ENCODE measurements around the gene COL11A2.
A peak's percentile ranks its signal among the peaks of the same experiment; 100 is the strongest.

COL11A2 gene

GRCh38 chr6:33201935-33202334, 9.7 kb upstream of the COL11A2 start:
- H3K27me3 Mint-ChIP-seq: no peaks in the 10 kb centered on the region
- peaks cover 76% of the 10 kb centered on the region for H3K36me3 Mint-ChIP-seq (ENCODE audit: low read depth)
- no peaks in the 10 kb centered on the region for H3K9me3 Mint-ChIP-seq
- H3K4me1 Mint-ChIP-seq (ENCODE audit: low read depth): peaks cover 82% of the 10 kb centered on the region
- H3K27ac Mint-ChIP-seq: peak overlapping the region; percentile 99
- no peak for DNase-seq
- H3K4me3 Mint-ChIP-seq: peak overlapping the region; percentile 98

GRCh38 chr6:33201147-33201545, 8.9 kb upstream of the COL11A2 start:
- Mint-ChIP-seq H3K4me1 (ENCODE audit: low read depth) (peaks cover 75% of the 10 kb centered on the region), H3K4me3 (peak overlapping the region; percentile 98), H3K27ac (peak overlapping the region; percentile 99), H3K36me3 (ENCODE audit: low read depth) (peaks cover 83% of the 10 kb centered on the region), H3K9me3 (no peaks in the 10 kb centered on the region), H3K27me3 (no peaks in the 10 kb centered on the region)
- no peak for DNase-seq

GRCh38 chr6:33200219-33201146, 8.2 kb upstream of the COL11A2 start, which contains the start of the genes RXRB and SLC39A7:
Gene RXRB, minus strand, starts transcription at chr6:33200665. Its CDS starts 189 bp downstream, at chr6:33200476.
Gene SLC39A7, plus strand, starts transcription at chr6:33200867. Its CDS starts 379 bp downstream, at chr6:33201246.
- peak; percentile 97 for DNase-seq
- peaks cover 84% of the 10 kb centered on the region for H3K36me3 Mint-ChIP-seq (ENCODE audit: low read depth)
- H3K27ac Mint-ChIP-seq: peak within 1 kb of the TSS; percentile 99
- no peaks in the 10 kb centered on the region for H3K9me3 Mint-ChIP-seq
- H3K4me1 Mint-ChIP-seq (ENCODE audit: low read depth): peaks cover 68% of the 10 kb centered on the region
- H3K27me3 Mint-ChIP-seq: no peaks in the 10 kb centered on the region
- peak within 1 kb of the TSS; percentile 98 for H3K4me3 Mint-ChIP-seq

- H3K27me3 Mint-ChIP-seq: no peaks in the 10 kb centered on the region
- peaks cover 62% of the 10 kb centered on the region for H3K4me1 Mint-ChIP-seq (ENCODE audit: low read depth)
Measured at GRCh38 chr6:33199687-33200218, 7.5 kb upstream of the COL11A2 start.

GRCh38 chr6:33198853-33199436, 6.7 kb upstream of the COL11A2 start:
- Mint-ChIP-seq H3K27ac (peak overlapping the region; percentile 99), H3K27me3 (no peaks in the 10 kb centered on the region), H3K9me3 (no peaks in the 10 kb centered on the region), H3K36me3 (ENCODE audit: low read depth) (peaks cover 89% of the 10 kb centered on the region), H3K4me1 (ENCODE audit: low read depth) (peaks cover 63% of the 10 kb centered on the region), H3K4me3 (peak overlapping the region; percentile 98)
- DNase-seq: no peak

More at GRCh38 chr6:33199687-33200218, 7.5 kb upstream of the COL11A2 start:
- Mint-ChIP-seq H3K27ac (peak overlapping the region; percentile 99), H3K4me3 (peak overlapping the region; percentile 98), H3K9me3 (no peaks in the 10 kb centered on the region), H3K36me3 (ENCODE audit: low read depth) (peaks cover 86% of the 10 kb centered on the region)
- DNase-seq: peak; percentile 82

GRCh38 chr6:33198159-33198852, 6.0 kb upstream of the COL11A2 start:
- Mint-ChIP-seq H3K9me3 (no peaks in the 10 kb centered on the region), H3K27ac (peak overlapping the region; percentile 99), H3K4me3 (peak overlapping the region; percentile 98), H3K27me3 (no peaks in the 10 kb centered on the region), H3K36me3 (ENCODE audit: low read depth) (peaks cover 88% of the 10 kb centered on the region), H3K4me1 (ENCODE audit: low read depth) (peaks cover 63% of the 10 kb centered on the region)
- no peak for DNase-seq

- H3K9me3 Mint-ChIP-seq: no peaks in the 10 kb centered on the region
- H3K36me3 Mint-ChIP-seq (ENCODE audit: low read depth): peaks cover 81% of the 10 kb centered on the region
- peak; percentile 58 for DNase-seq
- H3K4me1 Mint-ChIP-seq (ENCODE audit: low read depth): peaks cover 60% of the 10 kb centered on the region
- peak overlapping the region; percentile 47 for H3K4me3 Mint-ChIP-seq
- peaks cover 2% of the 10 kb centered on the region for H3K27me3 Mint-ChIP-seq
- H3K27ac Mint-ChIP-seq: peak overlapping the region; percentile 99
Measured at GRCh38 chr6:33197431-33198048, 5.3 kb upstream of the COL11A2 start.

- no peaks in the 10 kb centered on the region for H3K9me3 Mint-ChIP-seq
- H3K4me3 Mint-ChIP-seq: no peak overlapping the region
- peaks cover 15% of the 10 kb centered on the region for H3K27me3 Mint-ChIP-seq
- DNase-seq: no peak
- H3K36me3 Mint-ChIP-seq (ENCODE audit: low read depth): peaks cover 62% of the 10 kb centered on the region
- H3K4me1 Mint-ChIP-seq (ENCODE audit: low read depth): peaks cover 50% of the 10 kb centered on the region
- peak overlapping the region; percentile 63 for H3K27ac Mint-ChIP-seq
Measured at GRCh38 chr6:33195304-33196165, 3.3 kb upstream of the COL11A2 start.

- Mint-ChIP-seq H3K36me3 (ENCODE audit: low read depth) (peaks cover 55% of the 10 kb centered on the region), H3K4me1 (ENCODE audit: low read depth) (peaks cover 48% of the 10 kb centered on the region), H3K27ac (no peak overlapping the region), H3K4me3 (no peak overlapping the region), H3K27me3 (peaks cover 23% of the 10 kb centered on the region), H3K9me3 (no peaks in the 10 kb centered on the region)
- no peak for DNase-seq
Measured at GRCh38 chr6:33194431-33194979, 2.2 kb upstream of the COL11A2 start.

GRCh38 chr6:33193619-33194018, 1.4 kb upstream of the COL11A2 start:
- peaks cover 39% of the 10 kb centered on the region for H3K4me1 Mint-ChIP-seq (ENCODE audit: low read depth)
- no peak for DNase-seq
- H3K36me3 Mint-ChIP-seq (ENCODE audit: low read depth): peaks cover 49% of the 10 kb centered on the region
- no peaks in the 10 kb centered on the region for H3K9me3 Mint-ChIP-seq
- H3K4me3 Mint-ChIP-seq: peak overlapping the region; percentile 37
- peaks cover 23% of the 10 kb centered on the region for H3K27me3 Mint-ChIP-seq
- peak overlapping the region; percentile 59 for H3K27ac Mint-ChIP-seq

GRCh38 chr6:33192671-33193602, 670 bp upstream of the COL11A2 start:
- peak overlapping the region; percentile 59 for H3K27ac Mint-ChIP-seq
- peak overlapping the region; percentile 60 for H3K4me3 Mint-ChIP-seq
- H3K9me3 Mint-ChIP-seq: no peaks in the 10 kb centered on the region
- peaks cover 43% of the 10 kb centered on the region for H3K36me3 Mint-ChIP-seq (ENCODE audit: low read depth)
- peak; percentile 55 for DNase-seq
- peaks cover 32% of the 10 kb centered on the region for H3K4me1 Mint-ChIP-seq (ENCODE audit: low read depth)
- H3K27me3 Mint-ChIP-seq: peaks cover 23% of the 10 kb centered on the region

- Mint-ChIP-seq H3K27ac (no peak overlapping the region), H3K4me3 (no peak overlapping the region), H3K9me3 (no peaks in the 10 kb centered on the region), H3K27me3 (peaks cover 26% of the 10 kb centered on the region), H3K4me1 (ENCODE audit: low read depth) (peaks cover 24% of the 10 kb centered on the region), H3K36me3 (ENCODE audit: low read depth) (peaks cover 32% of the 10 kb centered on the region)
- DNase-seq: no peak
Measured at GRCh38 chr6:33191383-33192104, 723 bp downstream of the COL11A2 start.
